ENCODE results near the gene LNX1.
"Not testable (repeated sequence)": the region's sequence is repeated elsewhere in the genome, so short reads cannot be mapped to it uniquely, and the experiment has no call there.

The LNX1 gene

DNA sequence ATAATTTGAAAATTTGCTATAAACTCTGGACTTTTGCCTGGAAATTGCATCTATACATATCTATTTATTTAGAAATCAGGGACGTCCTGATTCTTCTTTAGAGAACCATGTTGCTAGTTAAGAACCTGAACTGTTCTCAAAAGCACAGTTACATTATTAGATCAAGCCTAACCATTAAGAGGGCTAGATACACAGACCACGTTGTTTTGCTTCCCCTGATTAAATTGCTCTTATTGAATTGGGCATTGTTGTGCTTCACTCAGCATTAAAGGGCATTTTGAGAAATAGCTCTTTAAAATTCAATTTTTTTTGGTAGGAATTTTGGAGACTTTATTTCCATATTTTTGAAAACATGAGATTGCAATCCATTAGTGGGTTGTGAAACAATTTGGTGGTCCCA lies 169.5 kb downstream of the LNX1 start:
- DNase-seq (ENCODE audit: insufficient read length, low spot score): no peak
- no peak for FAIRE-seq

DNA sequence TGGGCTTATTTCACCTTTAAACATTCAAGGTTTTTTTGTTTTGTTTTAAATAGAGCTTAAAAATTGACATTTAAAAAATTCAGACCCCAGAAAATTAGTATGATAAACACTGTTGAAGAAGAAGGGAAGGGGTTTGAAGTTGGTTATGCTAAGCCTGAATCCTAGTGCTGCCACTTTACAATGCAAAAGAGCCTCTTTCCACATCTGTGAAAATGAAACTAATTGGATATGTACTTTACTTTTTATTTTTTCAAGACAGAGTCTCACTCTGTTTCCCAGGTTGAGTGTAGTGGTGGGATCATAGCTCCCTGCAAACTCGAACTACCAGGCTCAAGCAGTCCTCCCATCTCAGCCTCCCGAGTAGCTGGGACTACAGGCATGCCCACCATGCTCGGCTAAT lies 172.1 kb downstream of the LNX1 start:
- DNase-seq (ENCODE audit: insufficient read length, low spot score) (no peak), FAIRE-seq (no peak)

DNA sequence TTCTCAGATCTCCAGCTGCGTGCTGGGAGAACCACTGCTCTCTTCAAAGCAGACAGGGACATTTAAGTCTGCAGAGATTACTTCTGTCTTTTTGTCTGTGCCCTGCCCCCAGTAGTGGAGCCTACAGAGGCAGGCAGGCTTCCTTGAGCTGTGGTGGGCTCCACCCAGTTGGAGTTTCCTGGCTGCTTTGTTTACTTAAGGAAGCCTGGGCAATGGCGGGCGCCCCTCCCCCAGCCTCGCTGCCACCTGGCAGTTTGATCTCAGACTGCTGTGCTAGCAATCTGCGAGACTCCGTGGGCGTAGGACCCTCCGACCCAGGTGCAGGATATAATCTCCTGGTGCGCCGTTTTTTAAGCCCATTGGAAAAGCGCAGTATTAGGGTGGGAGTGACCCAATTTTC lies 181.8 kb downstream of the LNX1 start:
- not testable (repeated sequence) for DNase-seq (ENCODE audit: insufficient read length, low spot score); FAIRE-seq

Data from GM19239 (cell line).